H1 (cell line): Measurements from ENCODE around the gene EDA. TPM values are rescaled to one million over a fixed set of nuclear protein-coding genes. Genes with fewer than 3 reads are reported as not detected.

Experiments used
- CTCF ChIA-PET: fragments of 300-600 bp; sonication (Branson Sonifier 250); formaldehyde crosslinking; loops from one replicate; lab custom pipeline; 2021; ENCODE audit not compliant: partially characterized antibody; lab: Charles Lee
- POLR2A ChIA-PET: fragments of 300-600 bp; sonication (Branson Sonifier 250); formaldehyde crosslinking; loops from one replicate; lab custom pipeline; 2021; ENCODE audit warnings: inconsistent platforms; ENCODE audit not compliant: partially characterized antibody; lab: Charles Lee
- DNase-seq, 2 experiments: peaks; one replicate each; pipeline versions ENCODE4 v3.0.0 to v3.0.0-alpha.2; 2010 to 2022; ENCODE audit warnings: low spot score in 2 of 2, low read depth in 1 of 2, mixed read lengths in 1 of 2
- FAIRE-seq: peaks from 2 replicates; lab custom pipeline; 2011; peaks lifted over from hg19 to GRCh38; lab: Jason Lieb, UNC
- H2AFZ ChIP-seq: 2 replicates; pipeline ENCODE4 v1.8.1; 2012; ENCODE audit warnings: low read length, inconsistent platforms
- H2AK5ac ChIP-seq: 2 replicates; pipeline ENCODE4 v1.6.1; 2013; ENCODE audit warnings: low read depth, low read length
- H2BK120ac ChIP-seq: replicated peaks from 2 replicates; pipeline ENCODE3; 2013; ENCODE audit warnings: low read depth, low read length, inconsistent platforms
- H2BK12ac ChIP-seq: 2 replicates; pipeline ENCODE4 v1.6.1; 2013; ENCODE audit warnings: low read depth, low read length
- H2BK15ac ChIP-seq: 2 replicates; pipeline ENCODE4 v1.6.1; 2013; ENCODE audit warnings: low read length
- H2BK20ac ChIP-seq: 2 replicates; pipeline ENCODE4 v1.6.1; 2013; ENCODE audit warnings: low read length
- H2BK5ac ChIP-seq: 2 replicates; pipeline ENCODE4 v1.6.1; 2013; ENCODE audit warnings: low read depth, low read length
- H3K14ac ChIP-seq: 2 replicates; pipeline ENCODE4 v1.6.1; 2013; ENCODE audit warnings: inconsistent platforms; ENCODE audit not compliant: insufficient read length
- H3K18ac ChIP-seq: 2 replicates; pipeline ENCODE4 v1.6.1; 2013; ENCODE audit warnings: low read length; ENCODE audit errors: extremely low read depth
- H3K23ac ChIP-seq: 2 replicates; pipeline ENCODE4 v1.6.1; 2013; ENCODE audit warnings: inconsistent platforms; ENCODE audit not compliant: insufficient read length
- H3K23me2 ChIP-seq: 2 replicates; pipeline ENCODE4 v1.6.1; 2013; ENCODE audit warnings: low read depth, low read length
- H3K27ac ChIP-seq: 2 replicates; pipeline ENCODE4 v1.6.1; 2011; ENCODE audit warnings: low read depth, low read length, inconsistent platforms
- H3K27me3 ChIP-seq, 4 experiments: replicated peaks in 1 of 4; 1 replicate in 1 of 4; 2 replicates in 3 of 4; pipeline versions ENCODE4 v1.6.1 to v1.8.1; 2011 to 2013; ENCODE audit warnings: low read length in 3 of 4, mild to moderate bottlenecking in 3 of 4, inconsistent platforms in 2 of 4, mixed read lengths in 2 of 4, moderate library complexity in 1 of 4; ENCODE audit not compliant: control insufficient read depth in 3 of 4, insufficient read depth in 3 of 4; ENCODE audit errors: extremely low read depth in 1 of 4
- H3K36me3 ChIP-seq, 4 experiments: 2 replicates each; pipeline versions ENCODE4 v1.6.1 to v1.8.1; 2011 to 2013; ENCODE audit warnings: mild to moderate bottlenecking in 4 of 4, low read length in 3 of 4, moderate library complexity in 2 of 4, control low read depth in 1 of 4, inconsistent platforms in 1 of 4; ENCODE audit not compliant: insufficient read depth in 4 of 4, control insufficient read depth in 2 of 4
- H3K4ac ChIP-seq: replicated peaks from 2 replicates; pipeline ENCODE3; 2013; ENCODE audit warnings: low read length, low read depth, mixed read lengths, inconsistent platforms; ENCODE audit not compliant: insufficient read length
- H3K4me1 ChIP-seq, 4 experiments: replicated peaks in 1 of 4; 1 replicate in 1 of 4; 2 replicates in 3 of 4; pipeline versions ENCODE4 v1.6.1 to v1.8.1; 2011 to 2013; ENCODE audit warnings: low read length in 3 of 4, inconsistent platforms in 2 of 4, mixed read lengths in 1 of 4; ENCODE audit not compliant: insufficient read depth in 4 of 4, control insufficient read depth in 3 of 4
- H3K4me2 ChIP-seq, 2 experiments: 2 replicates each; pipeline versions ENCODE4 v1.6.1 to v1.8.1; 2011 to 2013; ENCODE audit warnings: low read depth in 2 of 2, low read length in 2 of 2, control low read depth in 1 of 2, inconsistent platforms in 1 of 2, mild to moderate bottlenecking in 1 of 2; ENCODE audit not compliant: insufficient read depth in 1 of 2
- H3K4me3 ChIP-seq, 4 experiments: fragments of 200-600, 300-600 bp in 1 of 4; sonication (generic), shearing (Covaris generic), sonication (Bioruptor Twin) in 1 of 4; 2 replicates each; pipeline versions ENCODE4 v1.5.1 to v1.8.1; 2011 to 2016; ENCODE audit warnings: low read length in 4 of 4, low read depth in 3 of 4, control low read depth in 2 of 4, inconsistent platforms in 2 of 4, mild to moderate bottlenecking in 2 of 4, mixed read lengths in 1 of 4, moderate library complexity in 1 of 4; ENCODE audit not compliant: insufficient read depth in 2 of 4; ENCODE audit errors: extremely low read depth in 1 of 4
- H3K56ac ChIP-seq: replicated peaks from 2 replicates; pipeline ENCODE3; 2013; ENCODE audit warnings: low read depth, mild to moderate bottlenecking, mixed read lengths, low read length, inconsistent platforms; ENCODE audit not compliant: insufficient read length
- H3K79me1 ChIP-seq: 2 replicates; pipeline ENCODE4 v1.6.1; 2013; ENCODE audit warnings: low read depth, low read length, control low read depth
- H3K79me2 ChIP-seq, 2 experiments: 2 replicates each; pipeline versions ENCODE4 v1.6.1 to v1.8.1; 2012 to 2013; ENCODE audit warnings: low read length in 2 of 2, mild to moderate bottlenecking in 2 of 2, inconsistent platforms in 1 of 2; ENCODE audit not compliant: insufficient read depth in 2 of 2, control insufficient read depth in 1 of 2
- H3K9ac ChIP-seq, 4 experiments: replicated peaks in 1 of 4; 1 replicate in 1 of 4; 2 replicates in 3 of 4; pipeline versions ENCODE4 v1.6.1 to v1.8.1; 2011 to 2013; ENCODE audit warnings: low read depth in 3 of 4, low read length in 3 of 4, control low read depth in 2 of 4, mild to moderate bottlenecking in 2 of 4, moderate library complexity in 2 of 4, inconsistent platforms in 1 of 4; ENCODE audit errors: extremely low read depth in 1 of 4
- H3K9me3 ChIP-seq, 2 experiments: 2 replicates each; pipeline versions ENCODE4 v1.6.1 to v1.8.1; 2012 to 2013; ENCODE audit warnings: mild to moderate bottlenecking in 2 of 2, moderate library complexity in 2 of 2, control low read depth in 1 of 2, inconsistent platforms in 1 of 2, low read depth in 1 of 2, low read length in 1 of 2, mixed read lengths in 1 of 2; ENCODE audit not compliant: insufficient read depth in 2 of 2
- H4K20me1 ChIP-seq, 2 experiments: replicated peaks in 1 of 2; 2 replicates each; pipeline versions ENCODE3 to v1.8.1; 2011 to 2013; ENCODE audit warnings: inconsistent platforms in 2 of 2, low read length in 2 of 2, mild to moderate bottlenecking in 1 of 2; ENCODE audit not compliant: insufficient read depth in 2 of 2, control insufficient read depth in 1 of 2
- H4K5ac ChIP-seq: 2 replicates; pipeline ENCODE4 v1.6.1; 2013; ENCODE audit warnings: low read length, low read depth, mixed read lengths, inconsistent platforms; ENCODE audit not compliant: insufficient read length
- H4K8ac ChIP-seq: 2 replicates; pipeline ENCODE4 v1.8.0; 2013; ENCODE audit warnings: mild to moderate bottlenecking, moderate library complexity, low read length, inconsistent platforms; ENCODE audit not compliant: insufficient read depth; ENCODE audit errors: extremely low read depth
- H4K91ac ChIP-seq: replicated peaks from 2 replicates; pipeline ENCODE3; 2013; ENCODE audit warnings: low read length, mixed read lengths, inconsistent platforms; ENCODE audit not compliant: insufficient read length
- CBX5 ChIP-seq: fragments of 300-800, 300-1000 bp; sonication (generic); IDR thresholded peaks from 2 replicates; pipeline ENCODE4 v1.7.1; 2016; ENCODE audit warnings: antibody characterized with exemption, low read length, low read depth
- GABPA ChIP-seq: IDR thresholded peaks from 2 replicates; pipeline ENCODE4 v1.6.1; 2011; ENCODE audit warnings: mild to moderate bottlenecking, low read length, moderate library complexity, borderline replicate concordance; ENCODE audit not compliant: insufficient read depth
- POU5F1 ChIP-seq: IDR thresholded peaks from 2 replicates; pipeline ENCODE4 v1.6.1; 2011; ENCODE audit warnings: low read depth, mild to moderate bottlenecking, low read length, moderate library complexity
- YY1 ChIP-seq: IDR thresholded peaks from 2 replicates; pipeline ENCODE4 v1.6.1; 2011; ENCODE audit warnings: low read depth, mild to moderate bottlenecking, low read length
- WGBS, 2 experiments: shearing (Covaris generic) in 1 of 2; methylation state at CpG; one replicate each; pipeline versions ENCODE4 v1.1.6 to v1.1.7; 2013 to 2015; ENCODE audit warnings: low lambda C conversion rate in 2 of 2, mixed read lengths in 2 of 2, inconsistent platforms in 1 of 2, low coverage in 1 of 2, missing lambda C conversion rate in 1 of 2; ENCODE audit not compliant: insufficient replicate concordance in 2 of 2, insufficient coverage in 1 of 2, insufficient read length in 1 of 2; ENCODE audit errors: extremely low coverage in 1 of 2, missing lambda C conversion rate in 1 of 2; 5-methylcytosine and 5-hydroxymethylcytosine counted together
- polyA plus RNA-seq, 7 experiments: library from polyadenylated mRNA; depleted of rRNA in 3 of 7; stranded (reverse) in 5 of 7; unstranded in 2 of 7; fragments of >200 nt in 5 of 7; fragments of 200-250 nt in 2 of 7; gene quantifications; 1 replicate in 5 of 7; 2 replicates in 1 of 7; 4 replicates in 1 of 7; pipeline versions ENCODE4 v1.2.1 to v1.2.3, GENCODE V29; 2011 to 2013; ENCODE audit warnings: missing spikeins in 2 of 7, mixed read lengths in 2 of 7
- total RNA-seq: library from RNA; stranded (reverse); fragmentation: NEBNext Ultra II Directional; extraction: Animal tissue kit (Norgen Biotek cat#: 25700); gene quantifications from 2 replicates; pipeline ENCODE4 v1.2.1, GENCODE V29; 2021

The EDA gene
- total and polyA plus RNA-seq, 2 of the 8 experiments (the other 6 are each of a cell fraction or from before 2014, with no cell fraction given), result 7.5 to 10.5 TPM

DNA sequence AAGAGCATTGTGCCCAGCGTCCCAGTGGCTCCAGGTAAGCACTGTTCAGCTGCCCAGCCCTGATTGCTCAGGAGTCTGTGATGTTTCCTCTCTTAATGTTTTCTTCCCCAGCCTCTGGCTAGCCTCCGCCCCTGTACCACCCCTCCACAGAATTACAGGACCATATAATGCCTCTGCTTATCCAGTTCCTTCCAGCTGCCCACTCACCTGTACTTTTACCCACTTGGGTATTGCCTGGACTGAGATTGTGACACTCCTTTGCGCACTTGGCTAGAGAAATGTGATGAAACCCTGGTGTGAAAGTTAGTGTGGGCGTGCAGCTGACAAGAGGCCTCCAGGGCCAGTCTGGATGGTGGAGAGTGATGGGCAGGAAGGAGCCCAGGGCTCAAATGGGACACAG is 434.0 kb downstream of the EDA start, which contains the start of gene AWAT2:
Gene AWAT2 (minus strand): TSS at position 14 of the 400 bp plus-strand sequence. CDS start 6 bp downstream, at position 8.
- no peak within 1 kb of the TSS for H2BK20ac ChIP-seq
- ChIA-PET POLR2A (no interaction called here), CTCF (no interaction called here)
- H3K9ac ChIP-seq, result no peak within 1 kb of the TSS
- H3K36me3 ChIP-seq, result no peaks in the 10 kb centered on the region
- no peak within 1 kb of the TSS for H2BK120ac ChIP-seq
- 80% methylated on average over 3 of the region's 4 CpGs; no CpG with 5 or more reads in 1 of the 2 experiments for WGBS, 2 experiments
- no peaks in the 10 kb centered on the region for H3K4me1 ChIP-seq
- no peak within 1 kb of the TSS for H4K91ac ChIP-seq
- H3K4ac ChIP-seq, result no peak within 1 kb of the TSS
- H2BK5ac ChIP-seq, result no peak within 1 kb of the TSS
- H3K79me2 ChIP-seq, result no peaks in the 10 kb centered on the region
- no peak within 1 kb of the TSS for H2BK12ac ChIP-seq
- no peaks in the 10 kb centered on the region for H3K27me3 ChIP-seq
- H2AFZ ChIP-seq, result no peak within 1 kb of the TSS
- no peak for DNase-seq
- no peak for FAIRE-seq
- H3K4me2 ChIP-seq, result no peak within 1 kb of the TSS
- no peaks in the 10 kb centered on the region for H3K9me3 ChIP-seq
- no peak within 1 kb of the TSS for H3K4me3 ChIP-seq
- H4K20me1 ChIP-seq, result no peaks in the 10 kb centered on the region
- H3K14ac ChIP-seq, result no peak within 1 kb of the TSS
- no peak within 1 kb of the TSS for H3K23ac ChIP-seq
- no peak within 1 kb of the TSS for H2BK15ac ChIP-seq
- H3K79me1 ChIP-seq, result no peaks in the 10 kb centered on the region
- H3K18ac ChIP-seq, result no peak within 1 kb of the TSS
- H3K23me2 ChIP-seq, result no peaks in the 10 kb centered on the region
- no peak within 1 kb of the TSS for H3K27ac ChIP-seq
- no peak within 1 kb of the TSS for H2AK5ac ChIP-seq
- no peak within 1 kb of the TSS for H3K56ac ChIP-seq
- H4K8ac ChIP-seq, result no peak within 1 kb of the TSS
- no peak within 1 kb of the TSS for H4K5ac ChIP-seq
- TF ChIP-seq CBX5, result no peak
- TF ChIP-seq POU5F1, result no peak
- TF ChIP-seq YY1, result no peak
- TF ChIP-seq GABPA, result no peak
